Activated T-helper 1 cell treated with anti-CD3 and anti-CD28 coated beads, Interleukin-12 subunit alpha, Interleukin-12 subunit beta, Interleukin-2, Interleukin-4 antibody, amounts not matched to agents 30 ng/mL and 10 ng/mL and 1 ng/mL, durations not matched to agents 14 hours and 24 hours and 36 hours (primary cell): ENCODE results near the gene KRT84. TPM values are rescaled to one million over a fixed set of nuclear protein-coding genes. Genes with fewer than 3 reads are reported as not detected.
"Not testable (repeated sequence)": the region's sequence is repeated elsewhere in the genome, so short reads cannot be mapped to it uniquely, and the experiment has no call there.

Source experiments
- DNase-seq: peaks from one replicate; pipeline ENCODE4 v3.0.0; 2021; ENCODE audit warnings: low spot score
- H3K27ac Mint-ChIP-seq: one replicate; pipeline ENCODE4 v1.8.0; 2021; ENCODE audit warnings: mild to moderate bottlenecking, mixed read lengths
- H3K27me3 Mint-ChIP-seq: one replicate; pipeline ENCODE4 v1.8.0; 2022; ENCODE audit warnings: mild to moderate bottlenecking, moderate library complexity, mixed read lengths; ENCODE audit not compliant: insufficient read depth
- H3K36me3 Mint-ChIP-seq: one replicate; pipeline ENCODE4 v1.8.0; 2021; ENCODE audit warnings: low read depth, mixed read lengths
- H3K4me1 Mint-ChIP-seq: one replicate; pipeline ENCODE4 v1.8.0; 2021; ENCODE audit warnings: low read depth, mixed read lengths
- H3K4me3 Mint-ChIP-seq: one replicate; pipeline ENCODE4 v1.8.0; 2021; ENCODE audit warnings: mild to moderate bottlenecking, moderate library complexity, mixed read lengths
- H3K9me3 Mint-ChIP-seq: one replicate; pipeline ENCODE4 v1.8.0; 2021; ENCODE audit warnings: mixed read lengths
- intact Hi-C: fragments of 100-400 bp; cut with micrococcal nuclease; formaldehyde crosslinking; loops from one replicate; pipeline ENCODE4 v1.15.1; 2024
- total RNA-seq: library from RNA; stranded (reverse); gene quantifications from 2 replicates; pipeline ENCODE4 v1.2.3, GENCODE V29; 2022

Gene KRT84
- total RNA-seq, 1 donor from 2014 or later: not detected

DNA sequence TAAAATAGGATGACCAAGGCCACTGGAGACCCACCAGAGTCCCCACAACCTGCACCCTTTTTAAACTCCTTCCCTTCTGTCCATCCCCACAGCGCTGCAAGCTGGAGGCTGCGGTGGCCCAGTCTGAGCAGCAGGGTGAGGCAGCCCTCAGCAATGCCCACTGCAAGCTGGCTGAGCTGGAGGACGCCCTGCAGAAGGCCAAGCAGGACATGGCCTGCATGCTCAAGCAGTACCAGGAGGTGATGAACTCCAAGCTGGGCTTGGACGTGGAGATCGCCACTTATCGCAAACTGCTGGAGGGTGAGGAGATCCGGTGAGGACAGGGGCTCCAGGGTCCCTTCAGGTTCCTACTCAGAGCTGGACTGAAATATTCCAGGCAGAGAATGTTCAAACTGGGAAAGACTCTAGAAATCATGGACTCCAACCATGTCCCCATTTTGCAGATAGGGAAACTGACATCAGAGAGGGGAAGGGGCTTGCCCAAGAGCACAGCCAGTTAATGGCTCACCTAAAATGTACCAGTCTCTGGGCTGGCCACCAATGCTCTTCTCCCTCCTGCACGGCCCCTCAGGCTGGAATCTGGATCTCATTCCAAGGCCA lies 35.3 kb downstream of the KRT84 start:
- intact Hi-C loops: no loop called here
- Mint-ChIP-seq H3K27ac (no peak overlapping the region), H3K9me3 (no peaks in the 10 kb centered on the region), H3K4me3 (no peak overlapping the region), H3K36me3 (no peaks in the 10 kb centered on the region), H3K4me1 (peaks cover 4% of the 10 kb centered on the region), H3K27me3 (peaks cover 26% of the 10 kb centered on the region)
- no peak for DNase-seq

DNA sequence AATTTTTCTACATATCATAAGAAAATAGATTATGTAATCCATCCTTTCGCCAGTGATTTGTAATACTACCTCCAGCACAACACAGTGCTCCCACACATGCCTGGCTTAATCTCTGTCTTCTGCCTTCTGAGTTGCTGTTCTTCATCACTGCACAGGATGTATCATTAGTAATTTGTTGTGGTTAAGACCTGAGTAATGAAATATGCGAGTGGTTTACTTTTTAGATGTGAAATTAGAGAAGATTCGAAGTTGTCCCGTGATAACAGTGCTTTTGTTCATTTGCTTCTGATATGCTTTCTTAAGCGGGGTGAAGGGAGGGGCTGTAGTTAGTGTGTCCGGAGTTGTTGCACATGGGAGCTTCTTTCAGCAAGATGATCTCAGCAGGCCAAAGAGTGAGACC lies 36.3 kb downstream of the KRT84 start:
- H3K4me1 Mint-ChIP-seq: peaks cover 4% of the 10 kb centered on the region
- H3K27ac Mint-ChIP-seq: no peak overlapping the region
- peaks cover 26% of the 10 kb centered on the region for H3K27me3 Mint-ChIP-seq
- H3K36me3 Mint-ChIP-seq: no peaks in the 10 kb centered on the region
- no peak for DNase-seq
- no peaks in the 10 kb centered on the region for H3K9me3 Mint-ChIP-seq
- H3K4me3 Mint-ChIP-seq: no peak overlapping the region
- intact Hi-C loops: no loop called here

DNA sequence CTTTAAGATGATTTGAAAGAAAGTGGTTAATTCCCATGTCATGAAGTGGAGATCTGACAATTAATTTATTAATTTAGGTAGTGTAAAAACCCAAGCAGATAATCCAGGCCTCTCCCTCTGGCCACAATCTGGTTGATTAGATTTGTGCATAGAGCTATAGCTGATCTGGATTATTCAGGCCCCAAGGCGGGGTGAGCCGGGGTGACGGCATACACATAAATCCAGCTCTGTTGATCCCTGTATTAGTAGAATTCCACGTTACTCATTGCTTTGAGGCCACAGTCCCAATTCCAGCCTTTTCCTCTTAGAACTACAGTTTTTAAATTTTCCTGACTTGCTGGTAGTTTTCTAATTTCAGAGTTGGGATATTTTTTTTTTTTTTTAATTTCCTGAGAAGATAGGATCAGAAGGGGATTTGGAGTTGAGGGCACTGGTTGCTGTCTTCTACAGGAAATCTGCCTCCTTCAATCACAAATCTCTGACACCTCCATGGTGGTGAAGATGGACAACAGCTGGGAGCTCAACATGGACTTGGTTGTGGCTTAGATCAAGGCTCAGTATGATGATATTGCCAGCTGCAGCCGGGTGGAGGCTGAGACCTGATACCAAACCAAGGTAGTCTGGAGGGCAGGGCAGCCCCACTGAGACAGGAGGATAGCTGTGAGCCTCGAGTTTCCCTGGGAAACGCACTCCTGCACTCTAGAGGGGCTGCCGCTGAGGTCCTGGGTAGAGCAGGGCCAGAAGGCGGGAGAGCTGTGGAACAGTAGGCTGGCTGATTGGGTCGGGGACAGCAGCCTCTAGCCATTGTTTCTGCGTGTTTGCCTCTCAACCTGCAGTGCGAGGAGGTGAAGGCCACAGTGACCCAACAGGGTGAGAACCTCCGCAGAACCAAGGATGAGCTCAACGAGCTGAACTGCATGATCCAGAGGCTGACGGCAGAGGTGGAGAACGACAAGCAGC lies 37.6 kb downstream of the KRT84 start:
- Mint-ChIP-seq H3K27ac (no peak overlapping the region), H3K27me3 (peaks cover 21% of the 10 kb centered on the region), H3K4me3 (no peak overlapping the region), H3K4me1 (peaks cover 4% of the 10 kb centered on the region), H3K9me3 (no peaks in the 10 kb centered on the region), H3K36me3 (no peaks in the 10 kb centered on the region)
- no peak for DNase-seq
- intact Hi-C loops: no loop called here

DNA sequence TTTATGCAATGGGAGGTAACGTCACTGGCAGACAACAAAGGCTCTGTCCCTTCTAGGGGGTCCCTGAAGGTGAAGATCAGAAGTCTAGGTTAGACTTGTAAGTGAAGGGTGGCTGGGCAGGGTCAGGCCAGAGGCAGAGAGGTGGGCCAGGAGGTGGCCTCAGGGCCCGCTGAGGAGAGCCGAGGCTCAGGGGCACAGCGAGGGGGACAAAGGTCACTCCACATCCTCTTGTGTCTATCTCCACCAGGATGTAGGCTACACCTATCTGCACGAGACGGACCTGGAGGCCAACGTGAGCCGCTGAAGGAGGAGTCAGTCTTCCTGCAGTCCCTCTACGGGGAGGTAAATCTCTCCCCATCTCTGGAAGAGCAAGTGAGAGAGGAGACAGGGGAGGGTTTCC lies 38.4 kb downstream of the KRT84 start:
- no peaks in the 10 kb centered on the region for H3K36me3 Mint-ChIP-seq
- peaks cover 21% of the 10 kb centered on the region for H3K27me3 Mint-ChIP-seq
- H3K9me3 Mint-ChIP-seq: no peaks in the 10 kb centered on the region
- no peak for DNase-seq
- no peak overlapping the region for H3K27ac Mint-ChIP-seq
- peaks cover 4% of the 10 kb centered on the region for H3K4me1 Mint-ChIP-seq
- intact Hi-C loops: no loop called here
- H3K4me3 Mint-ChIP-seq: no peak overlapping the region

DNA sequence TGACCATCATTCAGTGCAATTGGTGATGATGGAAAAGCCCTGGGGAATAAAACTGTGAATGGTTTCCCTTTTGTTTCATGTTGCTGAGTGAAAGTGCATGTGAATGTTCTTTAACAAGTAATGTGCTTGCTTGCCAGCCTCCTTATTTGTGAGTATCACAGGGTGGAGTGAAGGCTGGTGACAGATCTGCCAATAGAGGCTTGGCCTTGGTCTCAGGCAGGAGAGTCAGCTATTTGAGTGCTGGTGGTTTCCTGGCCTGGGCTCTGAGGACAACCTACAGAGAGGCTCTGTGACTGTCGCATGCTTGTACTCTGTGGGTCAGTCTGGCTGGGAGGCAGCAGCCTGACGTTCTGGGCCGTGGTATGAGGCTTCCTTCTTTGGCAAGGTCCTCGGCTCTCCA lies 38.9 kb downstream of the KRT84 start:
- intact Hi-C loops: no loop called here
- Mint-ChIP-seq H3K9me3 (no peaks in the 10 kb centered on the region), H3K27ac (no peak overlapping the region), H3K36me3 (no peaks in the 10 kb centered on the region), H3K4me1 (peaks cover 1% of the 10 kb centered on the region), H3K4me3 (no peak overlapping the region), H3K27me3 (peaks cover 19% of the 10 kb centered on the region)
- DNase-seq: no peak

DNA sequence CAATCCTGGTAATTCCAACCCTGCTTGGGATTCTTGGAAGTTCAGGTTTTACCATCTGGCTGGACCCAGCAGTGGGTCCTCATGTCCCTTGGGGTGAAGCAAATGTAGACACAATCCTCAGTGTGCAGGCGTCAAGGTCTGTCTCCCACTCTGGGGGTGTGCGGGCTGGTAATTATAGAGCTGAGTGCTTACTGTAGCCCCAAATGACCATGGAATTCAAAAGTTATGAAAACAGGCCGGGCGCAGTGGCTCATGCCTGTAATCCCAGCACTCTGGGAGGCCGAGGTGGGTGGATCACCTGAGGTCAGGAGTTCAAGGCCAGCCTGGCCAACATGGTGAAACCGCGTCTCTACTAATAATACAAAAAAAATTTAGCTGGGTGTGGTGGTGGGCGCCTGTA lies 40.4 kb downstream of the KRT84 start:
- H3K9me3 Mint-ChIP-seq, intact Hi-C loops, H3K4me1 Mint-ChIP-seq, DNase-seq, H3K36me3 Mint-ChIP-seq, H3K4me3 Mint-ChIP-seq, H3K27ac Mint-ChIP-seq: not testable (repeated sequence)
- peaks cover 19% of the 10 kb centered on the region for H3K27me3 Mint-ChIP-seq

DNA sequence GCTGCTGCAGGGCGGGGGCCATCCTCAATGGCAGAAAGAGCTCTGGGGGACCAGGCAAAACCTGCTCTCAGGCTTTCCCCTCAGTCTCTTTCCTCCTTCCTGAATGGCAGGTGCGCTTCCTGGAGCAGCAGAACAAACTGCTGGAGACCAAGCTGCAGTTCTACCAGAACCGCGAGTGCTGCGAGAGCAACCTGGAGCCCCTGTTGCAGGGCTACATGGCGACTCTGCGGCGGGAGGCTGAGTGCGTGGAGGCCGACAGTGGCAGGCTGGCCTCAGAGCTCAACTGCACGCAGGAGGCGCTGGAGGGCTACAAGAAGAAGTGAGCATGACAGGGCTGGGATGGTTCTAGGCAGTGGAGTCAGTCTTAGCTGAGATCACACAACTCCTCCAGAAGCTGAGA lies 41.3 kb downstream of the KRT84 start:
- no peak overlapping the region for H3K4me3 Mint-ChIP-seq
- H3K9me3 Mint-ChIP-seq: no peaks in the 10 kb centered on the region
- DNase-seq: no peak
- no peak overlapping the region for H3K27ac Mint-ChIP-seq
- intact Hi-C loops: no loop called here
- H3K36me3 Mint-ChIP-seq: no peaks in the 10 kb centered on the region
- peaks cover 15% of the 10 kb centered on the region for H3K27me3 Mint-ChIP-seq
- H3K4me1 Mint-ChIP-seq: no peaks in the 10 kb centered on the region

DNA sequence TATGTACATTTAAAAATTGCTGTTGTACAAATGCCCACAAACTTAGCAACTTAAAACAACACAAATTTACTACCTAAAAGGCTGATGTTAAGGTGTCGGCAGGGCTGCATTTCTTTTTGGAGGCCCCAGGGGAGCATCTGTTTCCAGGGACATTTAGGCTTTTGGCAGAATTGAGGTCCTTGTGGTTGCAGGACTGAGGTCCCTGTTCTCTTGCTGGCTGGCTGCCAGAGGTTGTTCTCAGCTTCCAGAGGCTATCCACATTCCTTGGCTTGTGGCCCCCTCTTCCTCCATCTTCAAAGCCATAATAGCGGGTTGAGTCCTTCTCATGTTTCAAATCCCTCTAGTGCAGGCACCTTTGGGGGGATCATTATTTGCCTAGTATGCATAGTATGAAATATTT lies 41.9 kb downstream of the KRT84 start:
- no peaks in the 10 kb centered on the region for H3K36me3 Mint-ChIP-seq
- no peak for DNase-seq
- intact Hi-C loops: no loop called here
- H3K27me3 Mint-ChIP-seq: peaks cover 10% of the 10 kb centered on the region
- H3K9me3 Mint-ChIP-seq: no peaks in the 10 kb centered on the region
- no peak overlapping the region for H3K4me3 Mint-ChIP-seq
- no peak overlapping the region for H3K27ac Mint-ChIP-seq
- no peaks in the 10 kb centered on the region for H3K4me1 Mint-ChIP-seq

DNA sequence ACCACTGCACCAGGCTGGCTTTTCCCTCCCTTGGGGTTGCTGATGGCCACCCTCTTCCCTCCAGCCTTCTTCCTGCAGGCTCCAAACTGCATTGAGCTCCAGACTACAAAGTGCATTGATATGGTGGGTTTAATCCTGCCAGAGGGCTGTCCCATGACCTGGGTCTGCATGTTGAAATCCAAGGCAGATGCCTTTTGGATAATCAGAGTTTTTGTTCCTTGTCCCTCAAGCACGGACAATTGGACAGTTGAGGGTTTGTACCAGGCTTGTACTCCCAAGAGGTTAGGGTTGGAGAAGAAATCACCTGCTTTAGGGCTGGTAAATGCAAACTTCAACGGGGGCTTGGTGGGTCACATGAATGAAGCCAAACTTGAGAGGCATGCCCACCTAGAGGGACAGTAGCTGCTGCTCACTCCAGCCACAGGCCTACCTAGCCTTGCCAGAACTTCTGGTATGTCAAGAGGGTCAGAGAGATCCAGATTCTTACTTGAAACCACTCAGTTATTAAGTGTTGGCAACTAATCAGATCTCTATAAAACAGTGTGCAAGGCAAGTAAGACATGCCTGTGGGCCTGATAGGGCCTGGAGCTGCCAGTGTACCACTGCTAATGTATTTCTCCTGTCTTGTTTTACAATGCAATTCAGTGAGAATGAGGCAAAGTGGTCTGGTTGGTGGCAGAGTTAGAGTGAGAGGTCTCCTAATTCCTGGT lies 42.5 kb downstream of the KRT84 start:
- H3K27ac Mint-ChIP-seq: no peak overlapping the region
- no peak overlapping the region for H3K4me3 Mint-ChIP-seq
- intact Hi-C loops: no loop called here
- no peaks in the 10 kb centered on the region for H3K4me1 Mint-ChIP-seq
- DNase-seq: no peak
- H3K9me3 Mint-ChIP-seq: no peaks in the 10 kb centered on the region
- H3K36me3 Mint-ChIP-seq: no peaks in the 10 kb centered on the region
- H3K27me3 Mint-ChIP-seq: peaks cover 10% of the 10 kb centered on the region

DNA sequence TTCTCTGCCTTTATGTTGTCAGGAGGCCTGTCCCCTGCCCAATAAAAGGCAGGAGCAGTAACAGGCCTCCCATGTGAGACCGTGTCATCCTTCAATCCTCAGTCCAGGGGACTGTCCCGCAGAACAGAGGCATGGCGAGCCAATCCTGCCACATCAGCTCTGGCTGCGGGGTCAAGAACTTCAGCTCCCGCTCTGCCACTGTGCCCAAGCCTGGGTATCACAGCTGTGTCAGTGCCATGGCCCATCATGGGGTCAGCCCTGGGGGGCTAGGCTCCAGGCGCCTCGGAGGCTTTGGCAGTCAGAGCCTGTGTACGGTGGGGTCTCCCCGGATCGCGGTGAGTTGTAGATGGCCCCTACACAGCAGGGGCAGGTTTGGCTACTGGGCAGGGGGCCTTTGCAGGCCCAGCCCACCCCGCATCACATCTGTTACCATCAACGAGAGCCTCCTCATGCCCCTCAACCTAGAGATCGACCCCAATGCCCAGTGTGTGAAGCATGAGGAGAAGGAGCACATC lies 44.3 kb downstream of the KRT84 start:
- H3K27me3 Mint-ChIP-seq: no peaks in the 10 kb centered on the region
- no peaks in the 10 kb centered on the region for H3K9me3 Mint-ChIP-seq
- H3K4me3 Mint-ChIP-seq: no peak overlapping the region
- intact Hi-C loops: no loop called here
- H3K4me1 Mint-ChIP-seq: no peaks in the 10 kb centered on the region
- DNase-seq: no peak
- H3K36me3 Mint-ChIP-seq: no peaks in the 10 kb centered on the region
- H3K27ac Mint-ChIP-seq: no peak overlapping the region

DNA sequence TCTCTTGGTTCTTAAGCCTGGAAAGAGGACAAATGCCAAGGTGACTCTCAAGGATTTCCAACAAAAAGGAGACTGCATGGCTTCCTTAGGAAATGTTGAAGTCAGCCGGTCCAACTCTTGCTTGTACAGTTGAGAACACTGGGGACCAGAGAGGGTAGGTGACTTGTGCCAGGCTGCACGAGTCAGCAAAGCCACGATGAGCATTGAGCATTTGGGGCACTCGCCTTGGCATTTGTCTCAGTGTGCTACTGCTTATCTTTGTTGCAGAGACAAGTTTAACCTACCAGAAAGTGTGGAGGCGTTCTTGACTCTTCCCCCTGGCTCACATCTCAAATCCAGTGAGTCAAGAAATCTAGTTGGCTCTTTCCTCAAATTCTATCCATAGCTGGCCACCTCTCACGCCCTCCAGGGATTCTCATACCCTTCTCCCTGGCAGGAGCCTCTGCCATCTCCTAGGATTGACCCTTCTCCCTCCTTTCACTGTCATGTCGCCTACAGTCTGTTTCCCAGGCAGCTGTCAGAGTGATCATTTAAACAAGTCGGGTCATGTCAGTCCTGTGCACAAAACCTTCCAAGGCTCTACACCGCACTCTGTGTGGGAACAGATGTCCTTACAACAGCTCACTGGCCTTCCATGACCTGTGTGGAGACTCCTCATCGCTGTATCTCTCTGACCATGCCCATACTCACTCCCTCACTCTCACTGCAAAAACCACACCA lies 47.1 kb downstream of the KRT84 start:
- H3K36me3 Mint-ChIP-seq: no peaks in the 10 kb centered on the region
- no peak overlapping the region for H3K4me3 Mint-ChIP-seq
- DNase-seq: no peak
- H3K27me3 Mint-ChIP-seq: peaks cover 5% of the 10 kb centered on the region
- H3K9me3 Mint-ChIP-seq: no peaks in the 10 kb centered on the region
- no peak overlapping the region for H3K27ac Mint-ChIP-seq
- no peaks in the 10 kb centered on the region for H3K4me1 Mint-ChIP-seq
- intact Hi-C loops: no loop called here

DNA sequence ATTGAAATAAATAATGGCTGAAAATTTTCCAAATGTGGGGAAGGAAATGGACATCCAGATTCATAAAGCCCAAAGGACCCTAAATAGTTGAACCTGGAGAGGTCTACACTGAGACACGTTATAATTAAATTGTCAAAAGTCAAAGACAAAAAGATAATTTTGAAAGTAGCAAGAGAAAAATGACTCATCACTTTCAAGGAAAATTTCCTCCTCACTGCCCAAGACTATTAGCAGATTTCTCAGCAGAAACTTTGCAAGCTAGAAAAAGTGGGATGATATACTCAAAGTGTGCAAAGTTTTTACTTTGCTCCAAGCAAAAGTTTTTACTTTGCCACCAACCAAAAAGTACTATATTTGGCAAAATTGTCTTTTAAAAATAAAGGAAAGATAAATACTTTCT lies 48.4 kb downstream of the KRT84 start:
- no peaks in the 10 kb centered on the region for H3K36me3 Mint-ChIP-seq
- no peak overlapping the region for H3K4me3 Mint-ChIP-seq
- H3K9me3 Mint-ChIP-seq: no peaks in the 10 kb centered on the region
- no peak for DNase-seq
- no peaks in the 10 kb centered on the region for H3K4me1 Mint-ChIP-seq
- intact Hi-C loops: no loop called here
- H3K27ac Mint-ChIP-seq: no peak overlapping the region
- H3K27me3 Mint-ChIP-seq: peaks cover 5% of the 10 kb centered on the region
